Measurements from ENCODE around the gene SIRT7.

The SIRT7 gene

DNA sequence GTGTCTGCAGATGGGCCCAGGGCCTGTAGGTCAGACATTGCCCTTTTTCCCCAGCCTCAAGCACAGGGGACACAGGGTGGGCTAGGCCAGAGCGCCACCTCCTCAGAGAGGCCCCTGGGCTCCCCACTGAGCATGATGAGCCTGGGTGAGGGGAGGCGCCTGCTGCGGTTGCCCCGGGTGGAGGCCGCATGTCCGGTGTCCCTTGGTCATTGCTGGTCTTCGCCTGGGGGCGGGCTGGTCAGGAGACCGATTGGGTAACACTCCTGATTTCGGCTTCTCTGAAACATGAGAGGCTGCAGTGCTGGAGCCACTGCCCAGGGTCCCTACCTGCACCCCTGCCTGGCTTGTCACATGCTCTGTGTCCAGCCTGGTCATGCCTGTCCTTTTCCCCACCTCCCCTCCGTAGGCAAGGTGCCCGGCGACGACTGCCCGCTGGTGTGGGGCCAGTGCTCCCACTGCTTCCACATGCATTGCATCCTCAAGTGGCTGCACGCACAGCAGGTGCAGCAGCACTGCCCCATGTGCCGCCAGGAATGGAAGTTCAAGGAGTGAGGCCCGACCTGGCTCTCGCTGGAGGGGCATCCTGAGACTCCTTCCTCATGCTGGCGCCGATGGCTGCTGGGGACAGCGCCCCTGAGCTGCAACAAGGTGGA is 18.3 kb downstream of the SIRT7 start:
- H3K27ac ChIP-seq (ENCODE audit: low read length): no peak overlapping the region
- no peak overlapping the region for H3K4me3 ChIP-seq (ENCODE audit: low read depth in 1 of 2, low read length in 2 of 2)
- peaks cover 16 to 47% of the 10 kb centered on the region in 2 donors for H3K36me3 ChIP-seq (ENCODE audit: control insufficient read depth in 1 of 2, insufficient read depth in 2 of 2, low read length in 2 of 2)
- peaks cover 0 to 15% of the 10 kb centered on the region in 2 donors for H3K4me1 ChIP-seq (ENCODE audit: control insufficient read depth in 1 of 2, insufficient read depth in 2 of 2, low read length in 2 of 2)
- peaks cover 6% of the 10 kb centered on the region for H3K27me3 ChIP-seq (ENCODE audit: low read depth, low read length)
- H3K9me3 ChIP-seq (ENCODE audit: control insufficient read depth in 1 of 2, low read length in 2 of 2): no peaks in the 10 kb centered on the region

DNA sequence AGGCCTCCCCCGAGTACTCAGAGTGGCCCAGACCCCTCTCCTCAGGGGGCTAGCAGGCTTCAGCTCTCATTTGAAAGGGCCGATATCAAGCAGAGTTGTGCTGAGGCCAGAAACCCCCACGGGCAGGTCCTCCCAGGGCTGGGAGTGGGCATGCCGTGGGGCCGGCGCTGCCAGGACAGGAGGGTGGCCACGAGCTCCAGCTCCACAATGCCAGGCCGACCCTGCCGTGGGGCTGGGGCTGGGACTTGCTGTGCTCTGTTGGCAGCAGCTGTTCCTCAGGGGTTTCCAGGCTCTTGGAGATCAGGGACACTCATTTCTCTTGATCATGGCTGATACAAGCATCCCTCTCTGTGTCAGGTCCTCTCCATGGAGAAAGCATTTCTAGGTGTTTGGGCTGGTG is 19.1 kb downstream of the SIRT7 start:
- peaks cover 16 to 52% of the 10 kb centered on the region in 2 donors for H3K36me3 ChIP-seq (ENCODE audit: control insufficient read depth in 1 of 2, insufficient read depth in 2 of 2, low read length in 2 of 2)

DNA sequence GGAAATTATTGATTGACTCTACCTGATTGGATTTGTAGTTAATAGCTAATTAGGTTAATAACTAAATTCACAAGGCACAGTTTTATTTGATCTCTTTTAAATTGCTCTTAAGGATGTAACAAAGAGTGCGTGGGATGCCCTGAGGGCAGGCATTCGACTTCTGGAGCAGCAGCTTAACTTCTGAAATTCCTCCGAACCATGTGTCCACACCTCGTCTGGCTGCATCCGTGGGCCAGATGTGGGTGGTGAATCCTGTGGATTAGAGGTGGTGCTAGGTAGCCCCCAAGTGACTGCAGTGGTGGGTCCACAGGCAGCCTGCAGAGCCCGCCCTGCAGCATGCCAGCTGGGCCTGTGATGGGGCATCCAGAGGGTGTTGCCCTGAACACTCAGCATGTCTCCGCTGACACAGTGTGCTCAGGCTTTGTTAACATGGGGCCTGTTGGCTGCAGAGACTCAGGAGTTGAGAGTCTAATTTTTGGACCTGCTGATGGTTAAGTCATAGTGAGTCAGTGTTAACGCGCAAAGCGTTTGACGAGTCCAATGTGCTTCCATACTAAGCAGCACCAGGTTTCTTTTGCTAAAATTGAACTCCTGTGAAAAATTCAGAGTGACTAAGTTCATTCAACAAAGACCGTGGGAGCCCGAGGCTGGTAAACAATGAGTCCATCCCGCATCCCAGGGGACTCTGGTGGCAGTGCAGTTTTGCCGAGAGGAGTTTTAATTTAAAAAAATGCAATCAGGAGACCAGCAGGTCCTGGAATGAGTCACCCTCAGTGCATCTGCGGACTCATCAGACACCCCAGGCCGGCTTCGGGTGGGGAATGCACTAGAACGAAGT is 19.7 kb downstream of the SIRT7 start:
- H3K36me3 ChIP-seq (ENCODE audit: control insufficient read depth in 1 of 2, insufficient read depth in 2 of 2, low read length in 2 of 2): peaks cover 16 to 52% of the 10 kb centered on the region in 2 donors
- peaks cover 0 to 15% of the 10 kb centered on the region in 2 donors for H3K4me1 ChIP-seq (ENCODE audit: control insufficient read depth in 1 of 2, insufficient read depth in 2 of 2, low read length in 2 of 2)
- H3K9me3 ChIP-seq (ENCODE audit: control insufficient read depth in 1 of 2, low read length in 2 of 2): no peaks in the 10 kb centered on the region
- H3K27ac ChIP-seq (ENCODE audit: low read length): no peak overlapping the region
- no peak overlapping the region for H3K4me3 ChIP-seq (ENCODE audit: low read depth in 1 of 2, low read length in 2 of 2)
- peaks cover 6% of the 10 kb centered on the region for H3K27me3 ChIP-seq (ENCODE audit: low read depth, low read length)

More for the DNA sequence above, 19.1 kb downstream of the SIRT7 start:
- Histone ChIP-seq H3K9me3 (ENCODE audit: control insufficient read depth in 1 of 2, low read length in 2 of 2) (no peaks in the 10 kb centered on the region), H3K4me3 (ENCODE audit: low read depth in 1 of 2, low read length in 2 of 2) (no peak overlapping the region), H3K27ac (ENCODE audit: low read length) (no peak overlapping the region), H3K27me3 (ENCODE audit: low read depth, low read length) (peaks cover 6% of the 10 kb centered on the region), H3K4me1 (ENCODE audit: control insufficient read depth in 1 of 2, insufficient read depth in 2 of 2, low read length in 2 of 2) (peaks cover 0 to 15% of the 10 kb centered on the region in 2 donors)

DNA sequence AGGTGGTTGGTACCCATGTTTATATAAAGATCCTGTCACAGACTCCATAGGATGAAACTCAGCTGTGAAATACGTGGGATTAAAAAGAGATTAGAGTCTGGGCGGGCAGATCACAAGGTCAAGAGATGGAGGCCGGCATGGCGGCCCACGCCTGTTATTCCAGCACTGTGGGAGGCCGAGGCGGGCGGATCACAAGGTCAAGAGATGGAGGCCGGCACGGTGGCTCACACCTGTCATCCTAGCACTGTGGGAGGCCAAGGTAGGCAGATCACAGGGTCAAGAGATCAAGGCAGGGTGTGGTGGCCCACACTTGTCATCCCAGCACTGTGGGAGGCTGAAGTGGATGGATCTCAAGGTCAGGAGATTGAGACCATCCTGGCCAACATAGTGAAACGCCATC is 22.6 kb downstream of the SIRT7 start:
- H3K4me1 ChIP-seq (ENCODE audit: control insufficient read depth in 1 of 2, insufficient read depth in 2 of 2, low read length in 2 of 2): peaks cover 1 to 13% of the 10 kb centered on the region in 2 donors
- H3K36me3 ChIP-seq (ENCODE audit: control insufficient read depth in 1 of 2, insufficient read depth in 2 of 2, low read length in 2 of 2): peaks cover 16 to 50% of the 10 kb centered on the region in 2 donors
- no peak overlapping the region for H3K4me3 ChIP-seq (ENCODE audit: low read depth in 1 of 2, low read length in 2 of 2)
- no peaks in the 10 kb centered on the region for H3K27me3 ChIP-seq (ENCODE audit: low read depth, low read length)
- H3K9me3 ChIP-seq (ENCODE audit: control insufficient read depth in 1 of 2, low read length in 2 of 2): no peaks in the 10 kb centered on the region
- no peak overlapping the region for H3K27ac ChIP-seq (ENCODE audit: low read length)

DNA sequence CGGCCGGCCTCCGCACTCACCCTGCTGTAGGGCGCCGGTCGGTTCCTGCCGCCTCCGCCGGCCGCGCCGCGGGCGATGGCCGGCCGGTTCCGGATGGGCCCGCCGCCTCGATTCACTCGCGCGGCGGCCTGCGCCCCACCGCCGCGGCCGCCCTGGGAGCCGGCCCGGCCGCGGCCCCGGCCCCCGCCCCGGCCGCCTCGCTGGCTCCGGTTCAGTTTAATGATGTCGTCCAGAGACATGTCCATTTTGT is 26.7 kb downstream of the SIRT7 start:
- H3K4me1 ChIP-seq (ENCODE audit: control insufficient read depth in 1 of 2, insufficient read depth in 2 of 2, low read length in 2 of 2): peaks cover 6 to 28% of the 10 kb centered on the region in 2 donors
- H3K4me3 ChIP-seq (ENCODE audit: low read depth in 1 of 2, low read length in 2 of 2): peak overlapping the region in 1 of 2 donors; percentile 94
- H3K36me3 ChIP-seq (ENCODE audit: control insufficient read depth in 1 of 2, insufficient read depth in 2 of 2, low read length in 2 of 2): peaks cover 20 to 52% of the 10 kb centered on the region in 2 donors
- H3K27ac ChIP-seq (ENCODE audit: low read length): no peak overlapping the region
- no peaks in the 10 kb centered on the region for H3K27me3 ChIP-seq (ENCODE audit: low read depth, low read length)
- no peaks in the 10 kb centered on the region for H3K9me3 ChIP-seq (ENCODE audit: control insufficient read depth in 1 of 2, low read length in 2 of 2)

DNA sequence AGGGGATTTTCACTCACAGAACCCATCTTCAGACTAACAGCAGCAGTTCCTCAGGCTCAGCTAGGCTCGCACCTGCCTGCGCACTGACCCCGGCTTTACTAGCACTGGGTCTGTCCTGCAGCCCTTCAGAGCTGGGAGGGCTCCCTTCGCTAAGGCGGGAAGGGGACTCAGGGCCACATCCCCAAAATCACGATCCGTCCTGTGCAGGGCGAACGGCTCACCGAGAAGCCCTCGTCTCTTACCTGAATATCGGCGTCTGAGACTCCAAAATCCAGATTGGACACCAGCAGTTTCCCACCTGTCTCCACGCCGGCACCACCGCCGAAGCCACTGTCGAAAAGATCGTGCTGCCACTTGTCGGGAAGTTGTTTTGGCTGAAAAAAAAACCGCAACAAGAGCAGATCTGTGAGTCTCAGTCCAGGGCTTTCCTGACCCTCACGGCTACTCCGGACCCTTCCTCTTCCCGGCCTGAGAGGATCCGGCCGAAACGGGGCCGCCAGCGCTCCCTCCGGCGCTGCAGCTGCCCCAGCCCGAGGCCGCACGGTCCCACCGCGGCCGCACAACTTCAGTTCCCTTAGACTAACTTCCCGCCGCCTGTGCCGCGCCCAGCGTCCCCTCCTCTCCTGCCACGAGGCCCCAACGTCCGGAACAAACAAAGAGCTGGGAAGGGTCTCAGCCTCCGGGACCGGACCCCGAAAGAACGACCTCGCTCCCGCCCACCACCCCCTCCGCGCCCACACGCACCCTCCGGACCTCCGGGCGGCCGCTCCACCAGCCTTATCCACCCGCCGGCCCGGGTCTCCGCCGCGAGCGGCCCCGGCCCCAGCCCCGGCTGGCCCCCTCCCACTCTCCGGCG is 27.3 kb downstream of the SIRT7 start:
- H3K27ac ChIP-seq (ENCODE audit: low read length): peak overlapping the region; percentile 45
- no peaks in the 10 kb centered on the region for H3K27me3 ChIP-seq (ENCODE audit: low read depth, low read length)
- peak overlapping the region; percentile 72 to 92 for H3K4me3 ChIP-seq (ENCODE audit: low read depth in 1 of 2, low read length in 2 of 2)
- H3K9me3 ChIP-seq (ENCODE audit: control insufficient read depth in 1 of 2, low read length in 2 of 2): no peaks in the 10 kb centered on the region
- H3K36me3 ChIP-seq (ENCODE audit: control insufficient read depth in 1 of 2, insufficient read depth in 2 of 2, low read length in 2 of 2): peaks cover 22 to 54% of the 10 kb centered on the region in 2 donors
- peaks cover 6 to 28% of the 10 kb centered on the region in 2 donors for H3K4me1 ChIP-seq (ENCODE audit: control insufficient read depth in 1 of 2, insufficient read depth in 2 of 2, low read length in 2 of 2)

DNA sequence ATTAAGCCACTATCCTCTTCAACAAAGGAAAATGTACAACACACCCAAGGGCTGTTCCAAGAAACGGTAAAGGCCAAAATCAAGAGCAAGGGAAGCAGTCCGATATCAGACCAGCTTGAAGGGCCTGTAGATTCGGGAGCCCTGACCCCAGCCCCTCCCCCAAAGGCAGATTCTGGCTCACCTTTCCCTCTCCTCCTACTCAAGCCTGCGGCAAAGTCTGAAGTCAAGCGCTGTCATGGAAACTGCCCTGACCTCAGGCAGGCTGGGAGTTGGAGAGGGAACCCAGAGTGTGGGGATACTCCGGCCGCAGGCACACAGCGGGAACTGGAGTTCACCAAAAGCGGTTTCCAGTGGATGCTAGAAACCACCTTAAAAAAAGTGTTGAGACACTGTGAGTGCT is 28.4 kb downstream of the SIRT7 start:
- Histone ChIP-seq H3K9me3 (ENCODE audit: control insufficient read depth in 1 of 2, low read length in 2 of 2) (no peaks in the 10 kb centered on the region), H3K4me1 (ENCODE audit: control insufficient read depth in 1 of 2, insufficient read depth in 2 of 2, low read length in 2 of 2) (peaks cover 6 to 28% of the 10 kb centered on the region in 2 donors), H3K4me3 (ENCODE audit: low read depth in 1 of 2, low read length in 2 of 2) (peak overlapping the region in 1 of 2 donors; percentile 72), H3K27me3 (ENCODE audit: low read depth, low read length) (no peaks in the 10 kb centered on the region), H3K36me3 (ENCODE audit: control insufficient read depth in 1 of 2, insufficient read depth in 2 of 2, low read length in 2 of 2) (peaks cover 22 to 56% of the 10 kb centered on the region in 2 donors), H3K27ac (ENCODE audit: low read length) (no peak overlapping the region)

DNA sequence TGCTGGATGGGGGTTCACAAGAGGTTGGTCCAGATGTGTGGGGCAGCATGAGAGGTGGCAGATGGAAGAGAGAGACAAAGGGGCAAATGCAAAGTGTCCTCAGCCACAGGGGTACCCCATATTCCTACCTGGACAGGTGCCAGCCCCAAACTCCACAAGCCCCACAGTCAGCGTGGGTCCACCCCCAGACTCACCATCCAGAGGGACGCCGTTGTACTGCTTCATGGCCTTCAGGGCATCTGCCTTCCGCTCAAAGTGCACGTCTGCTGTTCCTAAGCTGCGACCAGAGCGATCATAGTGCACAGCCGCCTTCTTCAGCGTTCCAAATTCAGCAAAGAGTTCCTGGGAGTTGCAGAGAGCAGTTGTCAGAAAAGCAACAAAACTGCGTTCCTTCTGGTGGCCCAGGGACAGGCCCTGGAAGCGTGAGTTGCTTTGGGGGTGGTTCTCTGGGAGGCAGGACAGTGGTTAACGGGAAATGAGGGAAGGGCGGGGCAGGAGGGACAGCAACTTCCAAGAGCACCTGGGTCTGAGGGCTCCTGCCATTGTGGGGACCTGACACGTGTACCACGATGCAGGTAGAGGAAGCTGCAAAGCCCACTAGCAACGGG is 28.9 kb downstream of the SIRT7 start:
- Histone ChIP-seq H3K27me3 (ENCODE audit: low read depth, low read length) (no peaks in the 10 kb centered on the region), H3K4me1 (ENCODE audit: control insufficient read depth in 1 of 2, insufficient read depth in 2 of 2, low read length in 2 of 2) (peaks cover 6 to 28% of the 10 kb centered on the region in 2 donors), H3K36me3 (ENCODE audit: control insufficient read depth in 1 of 2, insufficient read depth in 2 of 2, low read length in 2 of 2) (peaks cover 22 to 56% of the 10 kb centered on the region in 2 donors), H3K4me3 (ENCODE audit: low read depth in 1 of 2, low read length in 2 of 2) (no peak overlapping the region), H3K9me3 (ENCODE audit: control insufficient read depth in 1 of 2, low read length in 2 of 2) (no peaks in the 10 kb centered on the region), H3K27ac (ENCODE audit: low read length) (no peak overlapping the region)

DNA sequence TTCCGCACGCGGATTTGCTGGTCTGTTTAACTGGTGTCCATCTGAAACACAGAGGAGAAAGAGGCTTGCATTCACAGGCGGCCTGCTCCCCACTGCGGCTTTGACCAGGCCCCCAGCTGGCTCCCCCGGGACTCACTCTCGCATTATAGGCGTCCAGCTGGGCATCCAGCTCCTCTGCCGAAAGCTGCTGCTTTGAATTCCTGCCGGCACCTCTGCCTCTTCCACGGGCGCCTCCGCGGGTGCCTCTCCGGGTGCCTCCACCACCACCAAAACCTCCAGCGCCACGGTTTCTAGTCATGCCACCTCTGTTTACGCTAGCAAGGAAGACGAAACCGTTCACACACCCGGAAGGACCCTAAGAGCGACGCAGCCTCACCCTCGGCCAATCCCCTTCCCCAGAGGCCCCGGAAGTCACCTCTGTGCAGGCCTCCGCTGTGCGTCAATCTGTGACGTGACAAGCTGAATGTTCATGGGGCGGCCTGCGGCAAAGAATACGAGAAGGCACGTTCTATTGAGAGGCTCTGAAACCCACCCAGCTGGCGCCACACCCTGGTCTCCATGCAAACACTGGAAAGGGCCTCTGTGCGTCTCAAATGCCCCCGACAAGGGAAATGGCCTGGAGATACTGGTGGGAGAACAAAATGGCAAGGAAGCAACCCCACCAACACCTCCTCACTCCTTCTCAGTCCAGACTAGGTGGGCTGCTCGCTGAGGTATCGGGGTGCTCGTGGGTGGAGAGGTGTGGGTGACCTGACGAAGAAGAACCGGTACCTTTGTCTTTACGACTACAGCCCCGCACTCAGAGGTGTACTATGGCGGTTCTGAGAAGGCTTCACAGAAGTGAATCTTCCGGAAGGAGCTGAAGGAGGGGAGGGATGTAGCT is 29.6 kb downstream of the SIRT7 start:
- H3K36me3 ChIP-seq (ENCODE audit: control insufficient read depth in 1 of 2, insufficient read depth in 2 of 2, low read length in 2 of 2): peaks cover 22 to 60% of the 10 kb centered on the region in 2 donors
- H3K9me3 ChIP-seq (ENCODE audit: control insufficient read depth in 1 of 2, low read length in 2 of 2): no peaks in the 10 kb centered on the region
- H3K4me3 ChIP-seq (ENCODE audit: low read depth in 1 of 2, low read length in 2 of 2): no peak overlapping the region
- H3K4me1 ChIP-seq (ENCODE audit: control insufficient read depth in 1 of 2, insufficient read depth in 2 of 2, low read length in 2 of 2): peaks cover 6 to 28% of the 10 kb centered on the region in 2 donors
- H3K27ac ChIP-seq (ENCODE audit: low read length): no peak overlapping the region
- H3K27me3 ChIP-seq (ENCODE audit: low read depth, low read length): no peaks in the 10 kb centered on the region

DNA sequence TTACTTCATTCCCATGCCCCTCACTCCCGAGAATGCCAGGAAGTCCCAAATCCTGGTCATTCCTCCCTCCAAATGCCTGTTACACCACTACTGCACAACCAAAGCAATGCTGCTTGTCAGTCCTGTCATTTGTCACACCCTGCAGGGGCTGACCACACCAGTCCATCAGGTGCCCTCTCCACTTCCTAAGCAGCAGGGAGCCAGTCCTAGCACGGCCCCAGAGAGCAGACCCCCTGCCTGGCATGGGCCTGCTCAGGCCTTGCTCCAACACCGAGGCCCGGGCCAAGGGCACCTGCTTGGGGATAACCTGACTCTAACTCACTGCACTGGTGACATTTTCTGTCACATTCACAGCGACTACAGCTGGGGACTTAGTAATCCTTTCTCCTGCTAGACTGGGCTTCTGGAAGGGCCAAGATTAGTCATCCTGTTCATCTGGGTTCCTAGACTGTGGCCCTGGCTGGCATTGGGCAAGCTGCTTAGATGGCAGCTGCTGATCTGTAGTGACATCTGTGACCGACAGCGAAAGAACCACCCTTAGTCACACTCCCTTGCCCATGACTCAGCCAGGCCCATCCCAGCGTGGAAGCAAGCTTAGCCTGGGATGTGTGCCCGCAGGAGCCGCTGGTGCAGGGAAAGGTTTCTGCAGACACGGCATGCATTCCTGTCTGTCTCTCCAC is 32.0 kb downstream of the SIRT7 start:
- peaks cover 6 to 20% of the 10 kb centered on the region in 2 donors for H3K4me1 ChIP-seq (ENCODE audit: control insufficient read depth in 1 of 2, insufficient read depth in 2 of 2, low read length in 2 of 2)
- H3K4me3 ChIP-seq (ENCODE audit: low read depth in 1 of 2, low read length in 2 of 2): no peak overlapping the region
- no peaks in the 10 kb centered on the region for H3K27me3 ChIP-seq (ENCODE audit: low read depth, low read length)
- no peak overlapping the region for H3K27ac ChIP-seq (ENCODE audit: low read length)
- H3K36me3 ChIP-seq (ENCODE audit: control insufficient read depth in 1 of 2, insufficient read depth in 2 of 2, low read length in 2 of 2): peaks cover 22 to 65% of the 10 kb centered on the region in 2 donors
- no peaks in the 10 kb centered on the region for H3K9me3 ChIP-seq (ENCODE audit: control insufficient read depth in 1 of 2, low read length in 2 of 2)
